ENCODE measurements around the gene KIF3B. TPM values are rescaled to one million over a fixed set of nuclear protein-coding genes. Genes with fewer than 3 reads are reported as not detected.
"Not testable (repeated sequence)": the region's sequence is repeated elsewhere in the genome, so short reads cannot be mapped to it uniquely, and the experiment has no call there.

The KIF3B gene
- total RNA-seq, 1 experiment from 2014 or later = 49.0 TPM

DNA sequence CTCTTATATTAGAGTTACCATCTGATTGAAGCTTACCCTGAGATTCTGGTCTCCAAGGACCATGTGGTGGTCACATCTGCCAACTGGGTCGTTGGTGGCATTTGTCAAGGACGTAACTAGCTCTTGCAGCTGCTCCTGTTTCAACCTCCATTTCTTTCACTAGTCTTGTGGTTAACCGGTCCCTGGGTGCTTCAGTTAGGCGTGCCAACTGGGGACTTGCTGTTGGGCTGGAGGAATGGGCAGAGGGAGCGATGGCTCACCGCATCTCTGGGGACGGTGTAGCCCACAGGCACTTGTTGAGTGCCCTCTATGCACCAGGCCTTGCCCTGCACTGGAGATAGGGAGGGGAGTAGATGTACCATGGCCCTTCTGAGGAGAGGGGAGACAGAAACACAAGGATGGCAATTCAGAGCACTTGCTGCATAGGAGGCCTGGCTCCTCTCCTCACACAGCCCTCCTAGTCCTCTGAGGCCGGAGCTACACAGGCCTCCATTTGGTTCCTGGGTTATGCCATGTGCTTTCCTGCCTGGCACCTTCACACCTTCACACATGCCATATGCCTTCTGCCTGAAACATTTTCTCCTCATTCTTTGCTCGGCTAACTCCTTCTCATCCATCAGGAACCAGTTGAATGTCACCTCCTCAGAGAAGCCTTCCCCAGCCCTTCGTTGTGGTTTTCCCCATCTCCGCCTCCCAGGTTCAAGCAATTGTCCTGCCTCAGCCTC is 60.6 kb downstream of the KIF3B start:
- H3K27me3 ChIP-seq (replicated peaks; ENCODE audit: control insufficient read depth, insufficient read depth, low read length) = no peaks in the 10 kb centered on the region
- POLR2A ChIA-PET = interaction anchor here (0.5 kb wide), 1 partner anchor 371 kb away, joined by 4 read pairs; no protein-coding TSS in a partner anchor
- H3K36me3 ChIP-seq (ENCODE audit: control insufficient read depth, insufficient read depth, low read length) = peaks cover 2% of the 10 kb centered on the region; the same call in 1 of the 2 replicates
- peaks cover 9% of the 10 kb centered on the region for H3K36me3 Mint-ChIP-seq (ENCODE audit: insufficient read depth, unreplicated experiment)
- no peak for DNase-seq
- CTCF ChIA-PET = no interaction called here
- H3K9me3 Mint-ChIP-seq (ENCODE audit: unreplicated experiment) = peaks cover 9% of the 10 kb centered on the region
- intact Hi-C loops (cut with micrococcal nuclease; ENCODE audit: unreplicated experiment) = loop anchor here (1.0 to 5.0 kb wide), 4 partner anchors 20 to 314 kb away; partner anchors contain the start of gene ASXL1
- no peak overlapping the region for H3K4me3 ChIP-seq (ENCODE audit: low read depth, low read length)
- no peak overlapping the region for H3K4me3 Mint-ChIP-seq (ENCODE audit: unreplicated experiment)
- H3K4me1 ChIP-seq = peaks cover 12% of the 10 kb centered on the region
- BruUV-seq (replicated peaks) = no TSS peak
- H3K9me3 ChIP-seq = no peaks in the 10 kb centered on the region
- TF ChIP-seq, protein P1, sequence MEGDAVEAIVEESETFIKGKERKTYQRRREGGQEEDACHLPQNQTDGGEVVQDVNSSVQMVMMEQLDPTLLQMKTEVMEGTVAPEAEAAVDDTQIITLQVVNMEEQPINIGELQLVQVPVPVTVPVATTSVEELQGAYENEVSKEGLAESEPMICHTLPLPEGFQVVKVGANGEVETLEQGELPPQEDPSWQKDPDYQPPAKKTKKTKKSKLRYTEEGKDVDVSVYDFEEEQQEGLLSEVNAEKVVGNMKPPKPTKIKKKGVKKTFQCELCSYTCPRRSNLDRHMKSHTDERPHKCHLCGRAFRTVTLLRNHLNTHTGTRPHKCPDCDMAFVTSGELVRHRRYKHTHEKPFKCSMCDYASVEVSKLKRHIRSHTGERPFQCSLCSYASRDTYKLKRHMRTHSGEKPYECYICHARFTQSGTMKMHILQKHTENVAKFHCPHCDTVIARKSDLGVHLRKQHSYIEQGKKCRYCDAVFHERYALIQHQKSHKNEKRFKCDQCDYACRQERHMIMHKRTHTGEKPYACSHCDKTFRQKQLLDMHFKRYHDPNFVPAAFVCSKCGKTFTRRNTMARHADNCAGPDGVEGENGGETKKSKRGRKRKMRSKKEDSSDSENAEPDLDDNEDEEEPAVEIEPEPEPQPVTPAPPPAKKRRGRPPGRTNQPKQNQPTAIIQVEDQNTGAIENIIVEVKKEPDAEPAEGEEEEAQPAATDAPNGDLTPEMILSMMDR (IDR thresholded peaks at IDR 0.05; ENCODE audit: insufficient read depth in 1 of 2, low read depth in 1 of 2, low read length in 1 of 2, severe bottlenecking in 1 of 2, unreplicated experiment in 1 of 2) = no peak
- no peak overlapping the region for H3K27ac Mint-ChIP-seq (ENCODE audit: unreplicated experiment)
- H3K27me3 Mint-ChIP-seq (ENCODE audit: insufficient read depth, unreplicated experiment) = no peaks in the 10 kb centered on the region
- peaks cover 23% of the 10 kb centered on the region for H3K4me1 Mint-ChIP-seq (ENCODE audit: low read depth, unreplicated experiment)

DNA sequence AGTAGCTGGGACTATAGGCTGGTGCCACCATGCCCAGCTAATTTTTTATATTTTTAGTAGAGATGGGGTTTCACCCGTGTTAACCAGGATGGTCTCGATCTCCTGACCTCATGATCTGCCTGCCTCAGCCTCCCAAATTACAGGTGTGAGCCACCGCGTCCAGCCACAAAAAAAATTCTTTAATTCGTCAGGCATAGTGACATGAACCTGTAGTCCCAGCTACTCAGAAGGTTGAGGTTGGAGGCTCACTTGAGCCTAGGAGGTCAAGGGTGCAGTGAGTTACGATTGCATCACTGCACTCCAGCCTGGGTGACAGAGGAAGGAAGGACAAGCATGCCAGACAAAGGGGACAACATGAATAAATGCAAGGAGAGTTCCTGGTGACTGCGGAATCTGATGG is 61.2 kb downstream of the KIF3B start:
- Histone ChIP-seq H3K4me3 (ENCODE audit: low read depth, low read length) (no peak overlapping the region), H3K27me3 (replicated peaks; ENCODE audit: control insufficient read depth, insufficient read depth, low read length) (no peaks in the 10 kb centered on the region), H3K36me3 (ENCODE audit: control insufficient read depth, insufficient read depth, low read length) (peaks cover 2% of the 10 kb centered on the region; the same call in 1 of the 2 replicates), H3K9me3 (no peaks in the 10 kb centered on the region), H3K4me1 (peaks cover 10% of the 10 kb centered on the region)
- Mint-ChIP-seq H3K36me3 (ENCODE audit: insufficient read depth, unreplicated experiment) (peaks cover 6% of the 10 kb centered on the region), H3K4me3 (ENCODE audit: unreplicated experiment) (no peak overlapping the region), H3K4me1 (ENCODE audit: low read depth, unreplicated experiment) (peaks cover 23% of the 10 kb centered on the region), H3K27me3 (ENCODE audit: insufficient read depth, unreplicated experiment) (no peaks in the 10 kb centered on the region), H3K27ac (ENCODE audit: unreplicated experiment) (no peak overlapping the region), H3K9me3 (ENCODE audit: unreplicated experiment) (peaks cover 9% of the 10 kb centered on the region)
- DNase-seq = no peak
- TF ChIP-seq, protein P1 (IDR thresholded peaks at IDR 0.05; ENCODE audit: insufficient read depth in 1 of 2, low read depth in 1 of 2, low read length in 1 of 2, severe bottlenecking in 1 of 2, unreplicated experiment in 1 of 2) = no peak
- ChIA-PET CTCF (no interaction called here), POLR2A (no interaction called here)
- no TSS peak for BruUV-seq (replicated peaks)
- intact Hi-C loops (cut with micrococcal nuclease; ENCODE audit: unreplicated experiment) = loop anchor here (5.0 kb wide), 1 partner anchor 314 kb away; no protein-coding TSS in a partner anchor

DNA sequence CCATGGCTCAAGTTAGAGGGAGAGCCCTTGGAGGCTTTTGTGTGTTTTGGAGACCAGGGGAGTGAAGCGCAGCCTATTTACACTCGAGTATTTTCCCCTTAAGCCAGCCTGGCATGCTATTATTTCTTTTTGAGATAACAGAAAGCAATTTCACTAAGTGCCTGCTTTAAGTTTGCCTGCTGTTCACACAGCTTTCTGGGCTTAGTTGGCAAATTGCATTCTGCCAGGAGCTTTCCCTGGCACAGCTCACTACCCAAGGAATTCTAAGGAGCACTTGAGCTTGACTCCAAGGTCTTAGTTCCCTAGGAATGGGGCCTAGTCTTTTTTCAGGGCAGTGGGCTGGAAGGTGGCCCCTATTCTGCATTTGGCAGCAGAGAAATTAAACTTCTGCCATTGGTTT is 61.7 kb downstream of the KIF3B start:
- DNase-seq = no peak
- no peaks in the 10 kb centered on the region for H3K27me3 Mint-ChIP-seq (ENCODE audit: insufficient read depth, unreplicated experiment)
- H3K4me3 Mint-ChIP-seq (ENCODE audit: unreplicated experiment) = no peak overlapping the region
- Histone ChIP-seq H3K36me3 (ENCODE audit: control insufficient read depth, insufficient read depth, low read length) (no peaks in the 10 kb centered on the region; the same call in 1 of the 2 replicates), H3K4me3 (ENCODE audit: low read depth, low read length) (no peak overlapping the region), H3K4me1 (peaks cover 10% of the 10 kb centered on the region), H3K9me3 (no peaks in the 10 kb centered on the region), H3K27me3 (replicated peaks; ENCODE audit: control insufficient read depth, insufficient read depth, low read length) (no peaks in the 10 kb centered on the region)
- intact Hi-C loops (cut with micrococcal nuclease; ENCODE audit: unreplicated experiment) = loop anchor here (5.0 kb wide), 1 partner anchor 313 kb away; no protein-coding TSS in a partner anchor
- CTCF ChIA-PET = no interaction called here
- POLR2A ChIA-PET = no interaction called here
- peaks cover 23% of the 10 kb centered on the region for H3K4me1 Mint-ChIP-seq (ENCODE audit: low read depth, unreplicated experiment)
- peaks cover 9% of the 10 kb centered on the region for H3K9me3 Mint-ChIP-seq (ENCODE audit: unreplicated experiment)
- TF ChIP-seq, protein P1 (IDR thresholded peaks at IDR 0.05; ENCODE audit: insufficient read depth in 1 of 2, low read depth in 1 of 2, low read length in 1 of 2, severe bottlenecking in 1 of 2, unreplicated experiment in 1 of 2) = no peak
- peaks cover 6% of the 10 kb centered on the region for H3K36me3 Mint-ChIP-seq (ENCODE audit: insufficient read depth, unreplicated experiment)
- BruUV-seq (replicated peaks) = no TSS peak
- no peak overlapping the region for H3K27ac Mint-ChIP-seq (ENCODE audit: unreplicated experiment)

DNA sequence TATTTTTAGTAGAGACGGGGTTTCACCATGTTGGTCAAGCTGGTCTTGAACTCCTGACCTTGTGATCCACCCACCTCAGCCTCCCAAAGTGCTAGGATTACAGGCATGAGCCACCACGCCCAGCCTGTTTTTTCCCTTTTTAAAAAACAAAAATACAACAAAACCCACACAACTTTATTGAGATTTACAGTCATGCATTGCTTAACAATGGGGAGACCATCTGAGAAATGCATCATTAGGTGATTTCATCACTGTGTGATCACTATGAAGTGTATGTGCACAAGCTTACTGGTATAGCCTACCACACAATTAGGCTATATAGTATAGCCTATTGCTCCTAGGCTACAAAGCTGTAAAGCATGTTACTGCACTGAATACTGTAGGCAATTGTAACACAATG is 63.6 kb downstream of the KIF3B start:
- H3K36me3 Mint-ChIP-seq (ENCODE audit: insufficient read depth, unreplicated experiment); H3K4me3 ChIP-seq (ENCODE audit: low read depth, low read length); H3K27me3 ChIP-seq (replicated peaks; ENCODE audit: control insufficient read depth, insufficient read depth, low read length); POLR2A ChIA-PET; H3K9me3 Mint-ChIP-seq (ENCODE audit: unreplicated experiment); H3K36me3 ChIP-seq (ENCODE audit: control insufficient read depth, insufficient read depth, low read length); H3K27ac Mint-ChIP-seq (ENCODE audit: unreplicated experiment); H3K27me3 Mint-ChIP-seq (ENCODE audit: insufficient read depth, unreplicated experiment); BruUV-seq (replicated peaks); H3K9me3 ChIP-seq; intact Hi-C loops (cut with micrococcal nuclease; ENCODE audit: unreplicated experiment); H3K4me3 Mint-ChIP-seq (ENCODE audit: unreplicated experiment): not testable (repeated sequence)
- peak in 1 of 2 experiments; percentile 9 for DNase-seq
- H3K4me1 ChIP-seq = peaks cover 24% of the 10 kb centered on the region
- CTCF ChIA-PET = interaction anchor here (0.5 to 1.3 kb wide), 2 partner anchors 17 to 42 kb away, joined by 3 to 4 read pairs; partner anchors contain the start of gene ASXL1
- peaks cover 35% of the 10 kb centered on the region for H3K4me1 Mint-ChIP-seq (ENCODE audit: low read depth, unreplicated experiment)
